ES-I3 (cell line): ENCODE measurements around the gene TRIM24.
"Not testable (repeated sequence)": the region's sequence is repeated elsewhere in the genome, so short reads cannot be mapped to it uniquely, and the experiment has no call there.

Source experiments
- H3K36me3 ChIP-seq: 2 replicates; pipeline ENCODE4 v1.6.1; 2013; ENCODE audit warnings: mild to moderate bottlenecking, low read length, control low read depth, moderate library complexity; ENCODE audit not compliant: insufficient read depth
- H3K4me1 ChIP-seq: 2 replicates; pipeline ENCODE4 v1.6.1; 2013; ENCODE audit warnings: mild to moderate bottlenecking, control low read depth, low read length; ENCODE audit not compliant: insufficient read depth
- H3K9ac ChIP-seq: 2 replicates; pipeline ENCODE4 v1.6.1; 2013; ENCODE audit warnings: low read depth, mild to moderate bottlenecking, low read length, moderate library complexity
- H3K9me3 ChIP-seq: 2 replicates; pipeline ENCODE4 v1.6.1; 2013; ENCODE audit warnings: mild to moderate bottlenecking, low read length, moderate library complexity; ENCODE audit not compliant: control insufficient read depth, insufficient read depth

Gene TRIM24

DNA sequence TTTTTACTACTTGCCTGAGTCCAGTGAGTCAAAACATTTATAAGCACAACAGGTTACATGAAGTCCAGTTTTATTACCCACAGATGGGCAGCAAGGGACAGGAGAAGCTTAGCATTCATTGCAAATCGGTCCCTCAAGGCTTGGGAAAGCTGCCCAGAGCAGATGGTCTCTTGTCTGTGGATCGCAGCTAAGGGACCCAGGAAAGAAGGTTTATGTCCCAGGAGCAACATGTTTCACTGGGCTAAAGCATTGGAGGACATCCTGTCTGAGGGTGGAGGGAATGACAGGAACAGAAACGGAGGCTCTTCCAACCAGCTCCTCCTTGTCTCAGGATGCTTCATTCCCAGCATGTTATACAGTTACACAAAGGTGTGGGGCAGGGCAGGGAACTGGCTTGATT lies 39.3 kb downstream of the TRIM24 start:
- H3K4me1 ChIP-seq: no peaks in the 10 kb centered on the region; the same call in 1 of the 2 replicates
- H3K36me3 ChIP-seq: peaks cover 3% of the 10 kb centered on the region; the same call in 1 of the 2 replicates
- no peaks in the 10 kb centered on the region for H3K9me3 ChIP-seq
- no peak overlapping the region for H3K9ac ChIP-seq

GRCh38 chr7:138500303-138500702 lies 40.2 kb downstream of the TRIM24 start:
- H3K36me3 ChIP-seq: peaks cover 12% of the 10 kb centered on the region
- not testable (repeated sequence) for H3K9me3 ChIP-seq, H3K4me1 ChIP-seq, H3K9ac ChIP-seq

DNA sequence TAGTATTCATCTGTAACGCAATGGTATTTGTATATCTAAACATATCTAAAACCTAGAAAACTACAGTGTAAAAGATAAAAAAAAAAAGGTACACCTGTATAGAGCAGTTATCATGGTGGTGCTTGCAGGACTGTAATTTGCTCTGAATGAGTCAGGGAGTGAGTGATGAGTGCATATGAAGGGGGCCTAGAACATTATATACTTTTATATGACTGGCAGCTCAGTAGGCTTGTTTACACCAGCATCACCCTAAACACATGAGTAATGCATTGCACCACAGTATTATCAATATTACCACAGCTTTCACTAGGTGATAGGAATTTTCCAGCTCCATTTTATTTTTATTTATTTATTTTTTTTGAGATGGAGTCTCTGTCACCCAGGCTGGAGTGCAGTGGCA lies 40.8 kb downstream of the TRIM24 start:
- H3K4me1 ChIP-seq: no peaks in the 10 kb centered on the region; the same call in 1 of the 2 replicates
- no peaks in the 10 kb centered on the region for H3K9me3 ChIP-seq
- H3K9ac ChIP-seq: no peak overlapping the region
- H3K36me3 ChIP-seq: peaks cover 16% of the 10 kb centered on the region

- H3K9me3 ChIP-seq: no peaks in the 10 kb centered on the region
- peaks cover 21% of the 10 kb centered on the region for H3K36me3 ChIP-seq
- no peaks in the 10 kb centered on the region; the same call in 1 of the 2 replicates for H3K4me1 ChIP-seq
- H3K9ac ChIP-seq: no peak overlapping the region
These were observed 42.1 kb downstream of the TRIM24 start for GRCh38 chr7:138502023-138502767.

GRCh38 chr7:138505361-138505873 lies 45.4 kb downstream of the TRIM24 start:
- Histone ChIP-seq H3K4me1 (no peaks in the 10 kb centered on the region), H3K36me3 (peaks cover 30% of the 10 kb centered on the region), H3K9ac (no peak overlapping the region), H3K9me3 (peaks cover 4% of the 10 kb centered on the region; the same call in 1 of the 2 replicates)

DNA sequence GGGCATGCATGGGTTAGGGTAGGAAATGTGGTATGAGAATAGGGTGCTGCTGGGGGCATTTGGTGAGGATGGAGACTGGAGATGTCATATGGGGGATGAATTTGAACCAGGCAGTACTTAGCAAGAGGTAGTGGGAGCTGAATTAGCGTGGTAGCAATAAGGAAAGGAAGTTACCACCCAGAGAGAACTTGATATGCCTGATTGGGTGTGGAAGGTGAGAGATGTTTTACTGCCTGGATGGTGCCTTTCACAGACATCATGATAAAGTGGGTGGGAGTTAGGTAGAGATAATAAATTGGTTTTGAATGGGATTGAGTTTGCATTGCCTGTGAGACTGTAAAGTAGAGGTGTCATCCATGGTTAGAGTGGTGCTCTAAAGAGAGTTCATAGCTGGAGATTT lies 46.7 kb downstream of the TRIM24 start:
- no peaks in the 10 kb centered on the region for H3K4me1 ChIP-seq
- peaks cover 42% of the 10 kb centered on the region for H3K36me3 ChIP-seq
- H3K9me3 ChIP-seq: peaks cover 9% of the 10 kb centered on the region
- no peak overlapping the region for H3K9ac ChIP-seq

GRCh38 chr7:138510003-138510402 lies 49.9 kb downstream of the TRIM24 start:
- peaks cover 24% of the 10 kb centered on the region for H3K9me3 ChIP-seq

GRCh38 chr7:138512092-138512858 lies 52.2 kb downstream of the TRIM24 start:
- H3K9ac ChIP-seq: no peak overlapping the region
- H3K36me3 ChIP-seq: peaks cover 49% of the 10 kb centered on the region
- peaks cover 27% of the 10 kb centered on the region for H3K9me3 ChIP-seq
- H3K4me1 ChIP-seq: no peaks in the 10 kb centered on the region

More at GRCh38 chr7:138510003-138510402, 49.9 kb downstream of the TRIM24 start:
- peaks cover 53% of the 10 kb centered on the region for H3K36me3 ChIP-seq
- H3K9ac ChIP-seq: no peak overlapping the region
- H3K4me1 ChIP-seq: no peaks in the 10 kb centered on the region

GRCh38 chr7:138512885-138513284 lies 52.8 kb downstream of the TRIM24 start:
- H3K4me1 ChIP-seq: no peaks in the 10 kb centered on the region
- no peak overlapping the region for H3K9ac ChIP-seq
- peaks cover 48% of the 10 kb centered on the region for H3K36me3 ChIP-seq
- H3K9me3 ChIP-seq: peaks cover 27% of the 10 kb centered on the region

GRCh38 chr7:138513344-138513871 lies 53.3 kb downstream of the TRIM24 start:
- Histone ChIP-seq H3K9ac (no peak overlapping the region), H3K36me3 (peaks cover 47% of the 10 kb centered on the region), H3K9me3 (peaks cover 27% of the 10 kb centered on the region), H3K4me1 (no peaks in the 10 kb centered on the region)

- Histone ChIP-seq H3K9ac (no peak overlapping the region), H3K9me3 (peaks cover 27% of the 10 kb centered on the region), H3K36me3 (peaks cover 51% of the 10 kb centered on the region), H3K4me1 (no peaks in the 10 kb centered on the region)
These were observed 54.0 kb downstream of the TRIM24 start for GRCh38 chr7:138514044-138514443.

DNA sequence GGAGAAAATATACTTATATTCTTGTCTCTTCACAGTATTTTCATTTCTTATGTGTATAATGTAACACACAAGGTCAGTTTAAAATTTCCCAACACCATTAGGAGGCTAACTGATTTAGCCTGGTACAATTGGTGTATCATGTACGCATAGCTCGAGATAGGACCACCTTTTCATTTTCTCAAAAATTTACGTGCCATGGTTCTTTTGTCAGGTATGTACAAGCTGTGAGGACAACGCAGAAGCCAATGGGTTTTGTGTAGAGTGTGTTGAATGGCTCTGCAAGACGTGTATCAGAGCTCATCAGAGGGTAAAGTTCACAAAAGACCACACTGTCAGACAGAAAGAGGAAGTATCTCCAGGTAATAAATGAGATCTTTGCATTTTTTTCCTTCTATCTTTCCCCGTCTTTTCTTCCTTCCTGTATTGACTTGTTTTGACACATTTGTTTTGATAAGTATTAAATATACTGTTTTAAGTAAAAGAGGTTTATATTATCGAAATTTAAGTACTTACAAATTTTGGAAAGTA lies 55.0 kb downstream of the TRIM24 start:
- H3K4me1 ChIP-seq: no peaks in the 10 kb centered on the region
- H3K36me3 ChIP-seq: peaks cover 61% of the 10 kb centered on the region
- no peak overlapping the region for H3K9ac ChIP-seq
- H3K9me3 ChIP-seq: peaks cover 23% of the 10 kb centered on the region

DNA sequence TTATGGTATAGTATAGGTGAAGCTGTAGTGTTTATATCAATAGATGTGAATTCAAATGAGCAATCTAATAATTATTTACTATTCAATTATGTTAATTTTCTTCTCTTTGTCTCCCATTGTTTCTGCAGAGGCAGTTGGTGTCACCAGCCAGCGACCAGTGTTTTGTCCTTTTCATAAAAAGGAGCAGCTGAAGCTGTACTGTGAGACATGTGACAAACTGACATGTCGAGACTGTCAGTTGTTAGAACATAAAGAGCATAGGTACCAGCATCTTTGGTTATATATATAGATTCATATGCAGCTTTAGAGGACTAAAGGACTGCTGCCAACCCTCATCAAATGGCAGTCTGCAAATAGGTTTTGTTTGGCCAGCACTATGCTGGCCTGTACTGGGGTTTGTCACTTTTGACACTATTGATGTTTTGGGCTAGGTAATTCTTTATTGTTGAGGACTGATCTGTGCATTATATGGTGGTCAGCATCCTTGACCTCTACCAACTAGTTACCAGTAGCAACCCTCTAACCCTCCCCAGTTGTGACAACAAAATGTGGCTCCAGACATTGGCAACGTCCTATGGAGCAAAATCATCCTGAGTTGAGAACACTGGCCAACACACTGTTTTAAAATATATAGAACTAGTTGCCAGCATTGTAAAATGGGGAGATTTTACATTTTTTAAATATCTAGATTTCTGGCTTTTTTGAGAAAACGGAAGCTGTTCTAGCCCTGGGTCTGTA lies 59.2 kb downstream of the TRIM24 start:
- H3K4me1 ChIP-seq: no peaks in the 10 kb centered on the region
- peaks cover 51% of the 10 kb centered on the region for H3K36me3 ChIP-seq
- H3K9ac ChIP-seq: no peak overlapping the region
- peaks cover 6% of the 10 kb centered on the region for H3K9me3 ChIP-seq

GRCh38 chr7:138520742-138521141 lies 60.7 kb downstream of the TRIM24 start:
- Histone ChIP-seq H3K9me3 (peaks cover 6% of the 10 kb centered on the region), H3K9ac (no peak overlapping the region), H3K4me1 (no peaks in the 10 kb centered on the region), H3K36me3 (peaks cover 45% of the 10 kb centered on the region)
